Ovary (tissue), 3 donors: ENCODE results near the gene HLCS.

ENCODE experiments used
- EP300 ChIP-seq: sonication (generic); formaldehyde crosslinking; IDR thresholded peaks from one replicate; pipeline ENCODE4 v1.6.1; 2017; ENCODE audit warnings: antibody characterized with exemption
- POLR2A ChIP-seq: fragments of 450-650 bp; IDR thresholded peaks from one replicate; pipeline ENCODE4 v1.6.1; 2017; ENCODE audit warnings: antibody characterized with exemption, mild to moderate bottlenecking, moderate library complexity
- TF ChIP-seq, protein P1 (sequence below), 3 donors: fragments of 450-650 bp in 2 of 3; fragments of 200-600 bp in 1 of 3; IDR thresholded peaks; one replicate each; pipeline versions ENCODE4 v1.5.1 to v1.8.0; 2016 to 2022; ENCODE audit warnings: antibody characterized with exemption in 3 of 3, mild to moderate bottlenecking in 1 of 3
- donor health status: DM: no; HTN: no; CAD: no.

- TF ChIP-seq, protein P1, sequence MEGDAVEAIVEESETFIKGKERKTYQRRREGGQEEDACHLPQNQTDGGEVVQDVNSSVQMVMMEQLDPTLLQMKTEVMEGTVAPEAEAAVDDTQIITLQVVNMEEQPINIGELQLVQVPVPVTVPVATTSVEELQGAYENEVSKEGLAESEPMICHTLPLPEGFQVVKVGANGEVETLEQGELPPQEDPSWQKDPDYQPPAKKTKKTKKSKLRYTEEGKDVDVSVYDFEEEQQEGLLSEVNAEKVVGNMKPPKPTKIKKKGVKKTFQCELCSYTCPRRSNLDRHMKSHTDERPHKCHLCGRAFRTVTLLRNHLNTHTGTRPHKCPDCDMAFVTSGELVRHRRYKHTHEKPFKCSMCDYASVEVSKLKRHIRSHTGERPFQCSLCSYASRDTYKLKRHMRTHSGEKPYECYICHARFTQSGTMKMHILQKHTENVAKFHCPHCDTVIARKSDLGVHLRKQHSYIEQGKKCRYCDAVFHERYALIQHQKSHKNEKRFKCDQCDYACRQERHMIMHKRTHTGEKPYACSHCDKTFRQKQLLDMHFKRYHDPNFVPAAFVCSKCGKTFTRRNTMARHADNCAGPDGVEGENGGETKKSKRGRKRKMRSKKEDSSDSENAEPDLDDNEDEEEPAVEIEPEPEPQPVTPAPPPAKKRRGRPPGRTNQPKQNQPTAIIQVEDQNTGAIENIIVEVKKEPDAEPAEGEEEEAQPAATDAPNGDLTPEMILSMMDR (IDR thresholded peaks at IDR 0.05), result no peak
- TF ChIP-seq POLR2A (no peak), EP300 (no peak)
Observed at GRCh38 chr21:36803051-36803645, 163.3 kb downstream of the HLCS start.
